Putamen (tissue), 1 donor: Measurements from ENCODE around the gene A4GNT.
A peak's percentile ranks its signal among the peaks of the same experiment; 100 is the strongest.

Experiments used
- DNase-seq: peaks from one replicate; pipeline ENCODE4 v3.0.0-alpha.2; 2016; ENCODE audit warnings: low spot score

Gene A4GNT

DNA sequence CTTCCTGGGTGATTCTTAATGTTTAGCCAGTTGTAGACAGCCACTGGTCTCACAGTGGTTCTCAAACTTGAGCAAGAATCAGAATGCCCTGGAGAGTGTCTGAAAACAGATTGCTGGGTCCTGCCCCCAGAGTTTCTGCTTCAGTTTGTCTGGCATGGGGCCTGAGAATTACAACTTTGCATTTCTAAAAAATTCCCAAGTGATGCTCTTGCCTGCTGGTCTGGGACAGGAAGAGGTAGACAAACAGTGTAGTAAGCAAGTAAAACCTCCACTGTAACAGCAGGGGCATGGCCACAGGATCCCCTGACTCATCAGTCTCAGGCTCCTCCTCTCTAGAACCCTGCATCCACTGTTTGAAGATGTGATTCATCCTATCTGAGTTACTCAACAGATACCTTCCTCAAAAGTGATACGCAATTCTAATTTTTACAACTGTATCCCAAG lies 53.3 kb downstream of the A4GNT start:
- DNase-seq = peak; percentile 53

DNA sequence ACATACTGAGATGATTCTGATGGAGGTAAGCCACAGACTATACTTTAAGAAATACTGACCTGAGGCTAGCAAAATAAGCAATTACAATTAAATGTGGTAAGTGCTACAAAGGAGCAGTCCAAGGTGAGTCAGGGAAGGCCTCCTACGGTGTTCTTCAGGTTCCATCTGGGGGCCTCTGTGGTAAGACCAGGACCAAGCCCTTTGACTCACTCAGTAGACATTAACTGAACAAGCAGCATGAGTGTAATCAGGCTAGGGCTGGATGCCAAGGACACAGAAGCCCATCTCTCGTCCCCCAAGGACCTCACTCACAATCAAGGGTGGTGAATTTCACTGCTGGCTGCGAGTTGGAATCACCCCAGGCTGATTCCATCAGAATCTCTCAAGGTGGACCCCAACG lies 54.1 kb downstream of the A4GNT start:
- no peak for DNase-seq
